HCT116 (cell line): ENCODE measurements around the gene KLHL24. TPM values are rescaled to one million over a fixed set of nuclear protein-coding genes. Genes with fewer than 3 reads are reported as not detected.

Source experiments
- ATAC-seq: fragments of 200-7000 bp; cut with Tn5 transposase; 2 replicates; pipeline ENCODE4 v1.9.1; 2020; ENCODE audit warnings: mild to moderate bottlenecking, moderate library complexity
- BruUV-seq: library from RNA; stranded (reverse); fragments of 400-500 nt; replicated peaks from 2 replicates; lab custom pipeline; 2021; lab: Mats Ljungman, UMichigan
- CTCF ChIA-PET: fragments of 300-600 bp; sonication (Branson Sonifier 250); formaldehyde crosslinking; loops from one replicate; lab custom pipeline; 2021; ENCODE audit warnings: antibody characterized with exemption; lab: Charles Lee
- POLR2A ChIA-PET: fragments of 300-600, 350-600 bp; sonication (Branson Sonifier 250); formaldehyde crosslinking; loops from one replicate; lab custom pipeline; 2021; ENCODE audit warnings: antibody characterized with exemption; lab: Charles Lee
- RAD21 ChIA-PET, 2 experiments: fragments of 300-600 bp; sonication (Branson Sonifier 250); formaldehyde crosslinking; loops; one replicate each; lab custom pipeline; 2023; ENCODE audit warnings: low total read pairs in 2 of 2; ENCODE audit not compliant: uncharacterized antibody in 2 of 2, unreplicated experiment in 2 of 2, low non-redundant PET in 1 of 2; lab: Charles Lee
- DNase-seq: peaks from one replicate; pipeline ENCODE4 v3.0.0-alpha.2; 2010; ENCODE audit warnings: low read depth, low spot score
- H2AFZ ChIP-seq: fragments of 200-600 bp; shearing (Covaris generic), sonication (generic); 2 replicates; pipeline ENCODE4 v1.6.1; 2017; ENCODE audit warnings: low read depth, mixed run types, mixed read lengths, antibody characterized with exemption, low read length; ENCODE audit not compliant: poor library complexity, severe bottlenecking
- H3K27ac ChIP-seq: 2 replicates; pipeline ENCODE4 v1.5.1; 2012; ENCODE audit warnings: low read depth, low read length
- H3K27me3 ChIP-seq: fragments of 200-600 bp; sonication (generic); 2 replicates; pipeline ENCODE4 v1.6.1; 2016; ENCODE audit warnings: mixed run types, low read length, mixed read lengths; ENCODE audit not compliant: insufficient read depth
- H3K36me3 ChIP-seq, 2 experiments: fragments of 200-500 bp in 1 of 2; fragments of 200-600 bp in 1 of 2; sonication (Bioruptor generic) in 1 of 2; sonication (generic) in 1 of 2; 2 replicates each; pipeline versions ENCODE4 v1.5.1 to v1.6.1; 2014 to 2016; ENCODE audit warnings: low read length in 2 of 2, inconsistent platforms in 1 of 2, mixed read lengths in 1 of 2, mixed run types in 1 of 2; ENCODE audit not compliant: insufficient read depth in 2 of 2, control insufficient read depth in 1 of 2
- H3K4me1 ChIP-seq, 2 experiments: fragments of 200-600 bp in 1 of 2; sonication (generic) in 1 of 2; 2 replicates each; pipeline versions ENCODE4 v1.5.1 to v1.6.1; 2012 to 2017; ENCODE audit warnings: low read length in 2 of 2, inconsistent platforms in 1 of 2, mild to moderate bottlenecking in 1 of 2, mixed read lengths in 1 of 2, mixed run types in 1 of 2, moderate library complexity in 1 of 2; ENCODE audit not compliant: insufficient read depth in 2 of 2, control insufficient read depth in 1 of 2
- H3K4me2 ChIP-seq: fragments of 200-600 bp; sonication (generic); 2 replicates; pipeline ENCODE4 v1.6.1; 2017; ENCODE audit warnings: mixed run types, low read length, mixed read lengths
- H3K4me3 ChIP-seq, 2 experiments: fragments of 200-600 bp in 1 of 2; sonication (generic) in 1 of 2; replicated peaks in 1 of 2; 2 replicates each; pipeline ENCODE4 v1.5.1; 2011 to 2016; ENCODE audit warnings: low read length in 2 of 2, control low read depth in 1 of 2, low read depth in 1 of 2, mild to moderate bottlenecking in 1 of 2, mixed read lengths in 1 of 2, mixed run types in 1 of 2
- H3K79me2 ChIP-seq: fragments of 200-600 bp; sonication (generic); 2 replicates; pipeline ENCODE4 v1.6.1; 2017; ENCODE audit warnings: mild to moderate bottlenecking, mixed run types, low read length, moderate library complexity, mixed read lengths; ENCODE audit not compliant: insufficient read depth
- H3K9ac ChIP-seq: fragments of 200-600 bp; sonication (generic); 2 replicates; pipeline ENCODE4 v1.6.1; 2016; ENCODE audit warnings: low read length, mixed read lengths
- H3K9me2 ChIP-seq: fragments of 200-600 bp; sonication (generic), shearing (Covaris generic); 2 replicates; pipeline ENCODE4 v1.6.1; 2017; ENCODE audit warnings: mixed run types, mild to moderate bottlenecking, moderate library complexity; ENCODE audit not compliant: insufficient read depth
- H3K9me3 ChIP-seq, 2 experiments: fragments of 200-500 bp in 1 of 2; fragments of 200-600 bp in 1 of 2; sonication (Bioruptor generic) in 1 of 2; sonication (generic) in 1 of 2; 2 replicates each; pipeline ENCODE4 v1.6.1; 2014 to 2017; ENCODE audit warnings: low read length in 2 of 2, mixed read lengths in 2 of 2, inconsistent platforms in 1 of 2, low read depth in 1 of 2, mild to moderate bottlenecking in 1 of 2, mixed run types in 1 of 2, moderate library complexity in 1 of 2; ENCODE audit not compliant: control insufficient read depth in 1 of 2, insufficient read depth in 1 of 2
- H4K20me1 ChIP-seq: fragments of 200-600 bp; sonication (generic), shearing (Covaris generic); 2 replicates; pipeline ENCODE4 v1.6.1; 2017; ENCODE audit warnings: mixed run types, mild to moderate bottlenecking, moderate library complexity; ENCODE audit not compliant: insufficient read depth
- CTCF ChIP-seq, 3 experiments: fragments of 200-600 bp in 1 of 3; sonication (generic) in 1 of 3; IDR thresholded peaks in 2 of 3; conservative IDR thresholded peaks in 1 of 3; 2 replicates each; pipeline ENCODE4 v1.5.1; 2012 to 2017; ENCODE audit warnings: low read depth in 2 of 3, low read length in 2 of 3, antibody characterized with exemption in 1 of 3, borderline replicate concordance in 1 of 3, control low read depth in 1 of 3, mild to moderate bottlenecking in 1 of 3, mixed read lengths in 1 of 3, mixed run types in 1 of 3, moderate library complexity in 1 of 3; ENCODE audit not compliant: insufficient read depth in 1 of 3
- EGR1 ChIP-seq: IDR thresholded peaks from 2 replicates; pipeline ENCODE4 v1.6.1; 2012; ENCODE audit warnings: low read depth
- ELF1 ChIP-seq: IDR thresholded peaks from 2 replicates; pipeline ENCODE4 v1.6.1; 2012; ENCODE audit warnings: low read depth, borderline replicate concordance
- EZH2 ChIP-seq: fragments of 200-600 bp; sonication (generic); IDR thresholded peaks from 2 replicates; pipeline ENCODE4 v1.6.1; 2017; ENCODE audit warnings: antibody characterized with exemption, mixed run types
- EZH2phosphoT487 ChIP-seq: fragments of 200-600 bp; IDR thresholded peaks from 2 replicates; pipeline ENCODE4 v1.6.1; 2018; ENCODE audit warnings: antibody characterized with exemption, borderline replicate concordance
- FOSL1 ChIP-seq: IDR thresholded peaks from 2 replicates; pipeline ENCODE4 v1.6.1; 2012; ENCODE audit warnings: low read depth
- MAX ChIP-seq: IDR thresholded peaks from 2 replicates; pipeline ENCODE4 v1.6.1; 2012
- POLR2A ChIP-seq: IDR thresholded peaks from 2 replicates; pipeline ENCODE4 v1.7.0; 2011; ENCODE audit warnings: borderline replicate concordance; ENCODE audit not compliant: insufficient read depth, insufficient read length; ENCODE audit errors: extremely low read depth
- POLR2AphosphoS5 ChIP-seq: IDR thresholded peaks from 2 replicates; pipeline ENCODE4 v1.6.1; 2011; ENCODE audit warnings: mild to moderate bottlenecking, low read depth, low read length, moderate library complexity
- SIN3A ChIP-seq: IDR thresholded peaks from 2 replicates; pipeline ENCODE4 v1.6.1; 2012; ENCODE audit warnings: low read depth
- SRF ChIP-seq: IDR thresholded peaks from 2 replicates; pipeline ENCODE4 v1.6.1; 2012; ENCODE audit warnings: low read depth
- TCF7L2 ChIP-seq: IDR thresholded peaks from 2 replicates; pipeline ENCODE4 v1.7.0; 2011; ENCODE audit warnings: borderline replicate concordance, inconsistent platforms; ENCODE audit not compliant: insufficient read depth, insufficient read length; ENCODE audit errors: extremely low read depth
- YY1 ChIP-seq: IDR thresholded peaks from 2 replicates; pipeline ENCODE4 v1.6.1; 2011; ENCODE audit warnings: low read length, low read depth, moderate library complexity, mild to moderate bottlenecking; ENCODE audit not compliant: insufficient replicate concordance; ENCODE audit errors: extremely low read depth
- ZBTB33 ChIP-seq: IDR thresholded peaks from 2 replicates; pipeline ENCODE4 v1.6.1; 2011; ENCODE audit warnings: mild to moderate bottlenecking, low read length, moderate library complexity; ENCODE audit not compliant: insufficient replicate concordance; ENCODE audit errors: extremely low read depth
- ZNF274 ChIP-seq: fragments of 200-500 bp; sonication (Bioruptor generic); IDR thresholded peaks from 2 replicates; pipeline ENCODE4 v1.6.1; 2014; ENCODE audit warnings: mild to moderate bottlenecking, low read depth, low read length, inconsistent platforms
- intact Hi-C: fragments of 100-400 bp; cut with micrococcal nuclease; formaldehyde crosslinking; loops from 2 replicates; pipeline ENCODE4 v1.10.0; 2022
- total RNA-seq: library from RNA; stranded (reverse); gene quantifications from one replicate; pipeline ENCODE4 v1.2.1, GENCODE V29; 2021; ENCODE audit not compliant: unreplicated experiment
- TF ChIP-seq, protein P1 (sequence below): IDR thresholded peaks from 2 replicates; pipeline ENCODE4 v1.6.1; 2012

The KLHL24 gene
- total RNA-seq, 1 experiment from 2014 or later: 21.0 TPM

GRCh38 chr3:183690402-183690995 is 55.1 kb downstream of the KLHL24 start (continued):
- TF ChIP-seq ELF1 (no peak), SRF (no peak), YY1 (no peak), TCF7L2 (no peak)
- TF ChIP-seq, protein P1, sequence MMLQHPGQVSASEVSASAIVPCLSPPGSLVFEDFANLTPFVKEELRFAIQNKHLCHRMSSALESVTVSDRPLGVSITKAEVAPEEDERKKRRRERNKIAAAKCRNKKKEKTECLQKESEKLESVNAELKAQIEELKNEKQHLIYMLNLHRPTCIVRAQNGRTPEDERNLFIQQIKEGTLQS: no peak

- TF ChIP-seq FOSL1: no peak
- TF ChIP-seq EZH2phosphoT487: no peak
- TF ChIP-seq ELF1: no peak
- no peak for TF ChIP-seq ZNF274
- no peak for TF ChIP-seq EZH2
- no peak for TF ChIP-seq CTCF (IDR thresholded peaks at IDR 0.05 in 2 of 3, conservative IDR thresholded peaks at IDR 0.05 in 1 of 3; ENCODE audit: borderline replicate concordance in 1 of 3, insufficient read depth in 1 of 3, low read depth in 2 of 3, low read length in 2 of 3)
- TF ChIP-seq TCF7L2: no peak
- TF ChIP-seq SRF: no peak
- TF ChIP-seq POLR2A: no peak
- no peak for TF ChIP-seq MAX
- no peak for TF ChIP-seq POLR2AphosphoS5
- TF ChIP-seq, protein P1: no peak
- no peak for TF ChIP-seq ZBTB33
- TF ChIP-seq EGR1: no peak
- TF ChIP-seq YY1: no peak
- no peak for TF ChIP-seq SIN3A
These were observed 57.0 kb downstream of the KLHL24 start for GRCh38 chr3:183692436-183692835.

More at GRCh38 chr3:183692436-183692835, 57.0 kb downstream of the KLHL24 start:
- POLR2A ChIA-PET: no interaction called here
- Histone ChIP-seq H3K27me3 (no peaks in the 10 kb centered on the region), H3K9me2 (no peaks in the 10 kb centered on the region), H3K4me2 (no peak overlapping the region), H3K79me2 (no peaks in the 10 kb centered on the region), H3K4me1 (peaks cover 0 to 5% of the 10 kb centered on the region in 2 experiments; a peak in 3 of 4 replicates), H2AFZ (no peak overlapping the region), H3K36me3 (no peaks in the 10 kb centered on the region), H3K27ac (no peak overlapping the region), H4K20me1 (no peaks in the 10 kb centered on the region), H3K9ac (no peak overlapping the region), H3K9me3 (no peaks in the 10 kb centered on the region), H3K4me3 (no peak overlapping the region)
- CTCF ChIA-PET: no interaction called here
- ATAC-seq (no peak), DNase-seq (no peak)
- intact Hi-C loops: no loop called here
- RAD21 ChIA-PET: no interaction called here
- no TSS peak for BruUV-seq
